HCT116 (cell line): ENCODE results near the gene SPSB3. TPM values are rescaled to one million over a fixed set of nuclear protein-coding genes. Genes with fewer than 3 reads are reported as not detected.

ENCODE experiments used
- ATAC-seq: fragments of 200-7000 bp; cut with Tn5 transposase; 2 replicates; pipeline ENCODE4 v1.9.1; 2020; ENCODE audit warnings: mild to moderate bottlenecking, moderate library complexity
- BruUV-seq: library from RNA; stranded (reverse); fragments of 400-500 nt; replicated peaks from 2 replicates; lab custom pipeline; 2021; lab: Mats Ljungman, UMichigan
- CTCF ChIA-PET: fragments of 300-600 bp; sonication (Branson Sonifier 250); formaldehyde crosslinking; loops from one replicate; lab custom pipeline; 2021; ENCODE audit warnings: antibody characterized with exemption; lab: Charles Lee
- POLR2A ChIA-PET: fragments of 300-600, 350-600 bp; sonication (Branson Sonifier 250); formaldehyde crosslinking; loops from one replicate; lab custom pipeline; 2021; ENCODE audit warnings: antibody characterized with exemption; lab: Charles Lee
- RAD21 ChIA-PET, 2 experiments: fragments of 300-600 bp; sonication (Branson Sonifier 250); formaldehyde crosslinking; loops; one replicate each; lab custom pipeline; 2023; ENCODE audit warnings: low total read pairs in 2 of 2; ENCODE audit not compliant: uncharacterized antibody in 2 of 2, unreplicated experiment in 2 of 2, low non-redundant PET in 1 of 2; lab: Charles Lee
- DNase-seq: peaks from one replicate; pipeline ENCODE4 v3.0.0-alpha.2; 2010; ENCODE audit warnings: low read depth, low spot score
- H2AFZ ChIP-seq: fragments of 200-600 bp; shearing (Covaris generic), sonication (generic); 2 replicates; pipeline ENCODE4 v1.6.1; 2017; ENCODE audit warnings: low read depth, mixed run types, mixed read lengths, antibody characterized with exemption, low read length; ENCODE audit not compliant: poor library complexity, severe bottlenecking
- H3K27ac ChIP-seq: 2 replicates; pipeline ENCODE4 v1.5.1; 2012; ENCODE audit warnings: low read depth, low read length
- H3K27me3 ChIP-seq: fragments of 200-600 bp; sonication (generic); 2 replicates; pipeline ENCODE4 v1.6.1; 2016; ENCODE audit warnings: mixed run types, low read length, mixed read lengths; ENCODE audit not compliant: insufficient read depth
- H3K36me3 ChIP-seq, 2 experiments: fragments of 200-500 bp in 1 of 2; fragments of 200-600 bp in 1 of 2; sonication (Bioruptor generic) in 1 of 2; sonication (generic) in 1 of 2; 2 replicates each; pipeline versions ENCODE4 v1.5.1 to v1.6.1; 2014 to 2016; ENCODE audit warnings: low read length in 2 of 2, inconsistent platforms in 1 of 2, mixed read lengths in 1 of 2, mixed run types in 1 of 2; ENCODE audit not compliant: insufficient read depth in 2 of 2, control insufficient read depth in 1 of 2
- H3K4me1 ChIP-seq, 2 experiments: fragments of 200-600 bp in 1 of 2; sonication (generic) in 1 of 2; 2 replicates each; pipeline versions ENCODE4 v1.5.1 to v1.6.1; 2012 to 2017; ENCODE audit warnings: low read length in 2 of 2, inconsistent platforms in 1 of 2, mild to moderate bottlenecking in 1 of 2, mixed read lengths in 1 of 2, mixed run types in 1 of 2, moderate library complexity in 1 of 2; ENCODE audit not compliant: insufficient read depth in 2 of 2, control insufficient read depth in 1 of 2
- H3K4me2 ChIP-seq: fragments of 200-600 bp; sonication (generic); 2 replicates; pipeline ENCODE4 v1.6.1; 2017; ENCODE audit warnings: mixed run types, low read length, mixed read lengths
- H3K4me3 ChIP-seq, 2 experiments: fragments of 200-600 bp in 1 of 2; sonication (generic) in 1 of 2; replicated peaks in 1 of 2; 2 replicates each; pipeline ENCODE4 v1.5.1; 2011 to 2016; ENCODE audit warnings: low read length in 2 of 2, control low read depth in 1 of 2, low read depth in 1 of 2, mild to moderate bottlenecking in 1 of 2, mixed read lengths in 1 of 2, mixed run types in 1 of 2
- H3K79me2 ChIP-seq: fragments of 200-600 bp; sonication (generic); 2 replicates; pipeline ENCODE4 v1.6.1; 2017; ENCODE audit warnings: mild to moderate bottlenecking, mixed run types, low read length, moderate library complexity, mixed read lengths; ENCODE audit not compliant: insufficient read depth
- H3K9ac ChIP-seq: fragments of 200-600 bp; sonication (generic); 2 replicates; pipeline ENCODE4 v1.6.1; 2016; ENCODE audit warnings: low read length, mixed read lengths
- H3K9me2 ChIP-seq: fragments of 200-600 bp; sonication (generic), shearing (Covaris generic); 2 replicates; pipeline ENCODE4 v1.6.1; 2017; ENCODE audit warnings: mixed run types, mild to moderate bottlenecking, moderate library complexity; ENCODE audit not compliant: insufficient read depth
- H3K9me3 ChIP-seq, 2 experiments: fragments of 200-500 bp in 1 of 2; fragments of 200-600 bp in 1 of 2; sonication (Bioruptor generic) in 1 of 2; sonication (generic) in 1 of 2; 2 replicates each; pipeline ENCODE4 v1.6.1; 2014 to 2017; ENCODE audit warnings: low read length in 2 of 2, mixed read lengths in 2 of 2, inconsistent platforms in 1 of 2, low read depth in 1 of 2, mild to moderate bottlenecking in 1 of 2, mixed run types in 1 of 2, moderate library complexity in 1 of 2; ENCODE audit not compliant: control insufficient read depth in 1 of 2, insufficient read depth in 1 of 2
- H4K20me1 ChIP-seq: fragments of 200-600 bp; sonication (generic), shearing (Covaris generic); 2 replicates; pipeline ENCODE4 v1.6.1; 2017; ENCODE audit warnings: mixed run types, mild to moderate bottlenecking, moderate library complexity; ENCODE audit not compliant: insufficient read depth
- CBX3 ChIP-seq: IDR thresholded peaks from 2 replicates; pipeline ENCODE4 v1.6.1; 2012; ENCODE audit warnings: low read depth
- CEBPB ChIP-seq: IDR thresholded peaks from 2 replicates; pipeline ENCODE4 v1.6.1; 2012; ENCODE audit warnings: low read depth
- CTCF ChIP-seq, 3 experiments: fragments of 200-600 bp in 1 of 3; sonication (generic) in 1 of 3; IDR thresholded peaks in 2 of 3; conservative IDR thresholded peaks in 1 of 3; 2 replicates each; pipeline ENCODE4 v1.5.1; 2012 to 2017; ENCODE audit warnings: low read depth in 2 of 3, low read length in 2 of 3, antibody characterized with exemption in 1 of 3, borderline replicate concordance in 1 of 3, control low read depth in 1 of 3, mild to moderate bottlenecking in 1 of 3, mixed read lengths in 1 of 3, mixed run types in 1 of 3, moderate library complexity in 1 of 3; ENCODE audit not compliant: insufficient read depth in 1 of 3
- ELF1 ChIP-seq: IDR thresholded peaks from 2 replicates; pipeline ENCODE4 v1.6.1; 2012; ENCODE audit warnings: low read depth, borderline replicate concordance
- EZH2 ChIP-seq: fragments of 200-600 bp; sonication (generic); IDR thresholded peaks from 2 replicates; pipeline ENCODE4 v1.6.1; 2017; ENCODE audit warnings: antibody characterized with exemption, mixed run types
- EZH2phosphoT487 ChIP-seq: fragments of 200-600 bp; IDR thresholded peaks from 2 replicates; pipeline ENCODE4 v1.6.1; 2018; ENCODE audit warnings: antibody characterized with exemption, borderline replicate concordance
- FOSL1 ChIP-seq: IDR thresholded peaks from 2 replicates; pipeline ENCODE4 v1.6.1; 2012; ENCODE audit warnings: low read depth
- JUND ChIP-seq: IDR thresholded peaks from 2 replicates; pipeline ENCODE4 v1.6.1; 2012
- POLR2AphosphoS5 ChIP-seq: IDR thresholded peaks from 2 replicates; pipeline ENCODE4 v1.6.1; 2011; ENCODE audit warnings: mild to moderate bottlenecking, low read depth, low read length, moderate library complexity
- SRF ChIP-seq: IDR thresholded peaks from 2 replicates; pipeline ENCODE4 v1.6.1; 2012; ENCODE audit warnings: low read depth
- TCF7L2 ChIP-seq: IDR thresholded peaks from 2 replicates; pipeline ENCODE4 v1.7.0; 2011; ENCODE audit warnings: borderline replicate concordance, inconsistent platforms; ENCODE audit not compliant: insufficient read depth, insufficient read length; ENCODE audit errors: extremely low read depth
- ZFX ChIP-seq: fragments of 450-650 bp; IDR thresholded peaks from 2 replicates; pipeline ENCODE4 v1.6.1; 2017
- ZNF274 ChIP-seq: fragments of 200-500 bp; sonication (Bioruptor generic); IDR thresholded peaks from 2 replicates; pipeline ENCODE4 v1.6.1; 2014; ENCODE audit warnings: mild to moderate bottlenecking, low read depth, low read length, inconsistent platforms
- intact Hi-C: fragments of 100-400 bp; cut with micrococcal nuclease; formaldehyde crosslinking; loops from 2 replicates; pipeline ENCODE4 v1.10.0; 2022
- total RNA-seq: library from RNA; stranded (reverse); gene quantifications from one replicate; pipeline ENCODE4 v1.2.1, GENCODE V29; 2021; ENCODE audit not compliant: unreplicated experiment

Gene SPSB3
- total RNA-seq, 1 experiment from 2014 or later: 31.6 TPM

- Histone ChIP-seq H3K9ac (no peak overlapping the region), H3K9me2 (no peaks in the 10 kb centered on the region), H3K27ac (no peak overlapping the region), H3K4me3 (no peak overlapping the region), H3K4me1 (peaks cover 0 to 17% of the 10 kb centered on the region in 2 experiments; a peak in 3 of 4 replicates), H3K4me2 (no peak overlapping the region), H3K79me2 (peaks cover 53% of the 10 kb centered on the region), H2AFZ (no peak overlapping the region), H3K36me3 (peaks cover 0 to 5% of the 10 kb centered on the region in 2 experiments; a peak in 2 of 4 replicates), H3K9me3 (no peaks in the 10 kb centered on the region), H4K20me1 (no peaks in the 10 kb centered on the region), H3K27me3 (no peaks in the 10 kb centered on the region)
- intact Hi-C loops: no loop called here
- ChIA-PET RAD21 (no interaction called here), CTCF (no interaction called here), POLR2A (no interaction called here)
- ATAC-seq: no peak
- no TSS peak for BruUV-seq
- TF ChIP-seq CBX3 (no peak), TCF7L2 (no peak), JUND (no peak), POLR2AphosphoS5 (no peak), SRF (no peak), ZFX (no peak), ZNF274 (no peak), EZH2phosphoT487 (no peak), FOSL1 (no peak), EZH2 (no peak), ELF1 (no peak), CEBPB (no peak), CTCF (IDR thresholded peaks at IDR 0.05 in 2 of 3, conservative IDR thresholded peaks at IDR 0.05 in 1 of 3; ENCODE audit: borderline replicate concordance in 1 of 3, insufficient read depth in 1 of 3, low read depth in 2 of 3, low read length in 2 of 3) (no peak)
- no peak for DNase-seq
Observed at GRCh38 chr16:1785846-1786170, 3.4 kb upstream of the SPSB3 start.
